COR-L47 (cell line): ENCODE measurements around the gene PSKH1.
"Not testable (repeated sequence)": the region's sequence is repeated elsewhere in the genome, so short reads cannot be mapped to it uniquely, and the experiment has no call there.

ENCODE experiments used
- DNase-seq: peaks from one replicate; lab custom pipeline; 2025; lab: John Stamatoyannopoulos, UW

Gene PSKH1

DNA sequence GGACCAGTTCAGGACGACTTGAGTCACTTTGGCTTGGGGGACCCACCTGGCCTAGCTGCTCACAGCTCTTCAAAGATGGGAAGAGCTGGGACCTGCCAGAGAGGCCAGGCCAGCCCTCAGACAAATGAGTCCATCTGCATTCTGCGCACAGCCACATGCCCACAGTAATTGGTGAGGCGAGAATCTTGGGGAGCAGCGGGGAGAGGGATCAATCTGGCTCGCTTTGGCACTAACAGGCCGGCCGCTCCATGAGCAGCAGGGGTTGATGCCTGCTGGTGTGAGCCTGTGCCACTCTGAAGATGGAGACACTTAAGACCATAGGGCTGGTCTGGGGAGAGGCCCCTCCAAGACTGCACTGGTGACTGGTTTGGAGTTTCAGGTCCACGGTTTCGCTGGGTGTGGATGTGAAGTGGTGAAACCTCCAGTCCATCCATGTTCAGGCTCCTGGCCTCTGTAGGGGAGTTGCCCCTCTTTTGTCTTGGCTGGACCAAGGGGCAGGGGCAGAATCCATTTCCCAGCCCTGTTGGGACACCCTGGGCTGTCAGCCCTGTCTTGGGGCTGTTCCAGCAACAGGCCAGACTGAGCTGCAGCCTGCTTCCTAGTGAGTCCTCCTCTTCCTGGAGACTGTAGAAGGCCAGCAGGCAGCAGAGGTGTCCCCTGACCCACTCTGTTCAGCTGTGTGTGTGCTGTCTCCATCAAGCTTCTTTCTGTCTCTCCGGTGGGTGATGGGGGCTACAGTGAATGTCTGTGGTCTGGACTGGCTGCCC is 31.3 kb downstream of the PSKH1 start:
- no peak for DNase-seq

DNA sequence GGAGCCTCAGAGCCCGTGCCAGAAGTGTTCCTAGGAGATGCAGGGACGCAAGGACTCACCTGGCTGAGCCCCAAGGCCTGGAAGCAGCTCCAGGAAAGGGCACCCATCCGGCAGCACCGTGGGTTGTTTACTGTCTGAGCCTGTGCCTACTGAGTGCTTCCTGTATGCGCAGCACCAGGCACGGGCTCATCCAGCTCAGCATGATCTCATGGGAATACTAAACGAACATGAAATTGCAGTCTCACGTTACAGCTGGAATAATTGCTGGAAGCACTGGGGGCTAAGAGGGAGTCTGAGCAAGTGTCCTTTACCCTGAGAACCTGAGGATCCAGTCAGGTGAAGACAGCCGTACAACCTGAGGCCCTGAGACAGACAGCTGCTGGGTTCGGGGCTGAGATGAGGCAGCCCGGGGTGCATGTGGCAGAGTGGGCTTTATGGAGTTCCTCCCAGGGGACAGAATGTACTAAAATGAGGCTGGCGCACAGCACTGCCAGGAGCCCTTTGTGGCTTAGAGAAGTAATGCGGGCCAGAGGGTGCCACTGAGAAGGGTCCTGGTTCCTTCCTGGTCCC is 33.2 kb downstream of the PSKH1 start:
- peak; percentile 95 for DNase-seq

DNA sequence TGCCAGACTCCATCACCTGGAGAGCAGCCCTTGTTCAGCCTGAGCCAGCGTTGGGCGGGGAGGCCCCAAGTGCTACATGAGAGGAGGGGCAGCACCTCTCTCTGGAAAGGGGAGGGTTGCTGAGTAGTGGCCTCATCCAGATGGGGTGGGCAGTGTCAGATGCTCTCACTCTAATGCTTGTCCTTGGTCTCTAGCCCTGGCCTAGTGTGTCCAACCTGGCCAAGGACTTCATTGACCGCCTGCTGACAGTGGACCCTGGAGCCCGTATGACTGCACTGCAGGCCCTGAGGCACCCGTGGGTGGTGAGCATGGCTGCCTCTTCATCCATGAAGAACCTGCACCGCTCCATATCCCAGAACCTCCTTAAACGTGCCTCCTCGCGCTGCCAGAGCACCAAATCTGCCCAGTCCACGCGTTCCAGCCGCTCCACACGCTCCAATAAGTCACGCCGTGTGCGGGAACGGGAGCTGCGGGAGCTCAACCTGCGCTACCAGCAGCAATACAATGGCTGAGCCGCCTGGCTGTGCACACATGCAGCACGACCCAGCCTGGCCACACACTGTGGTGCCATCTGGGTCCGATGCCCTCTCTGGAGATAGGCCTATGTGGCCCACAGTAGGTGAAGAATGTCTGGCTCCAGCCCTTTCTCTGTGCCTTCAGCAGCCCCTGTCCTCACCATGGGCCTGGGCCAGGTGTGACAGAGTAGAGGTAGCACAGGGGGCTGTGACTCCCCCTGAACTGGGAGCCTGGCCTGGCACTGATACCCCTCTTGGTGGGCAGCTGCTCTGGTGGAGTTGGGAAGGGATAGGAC is 34.3 kb downstream of the PSKH1 start:
- no peak for DNase-seq

DNA sequence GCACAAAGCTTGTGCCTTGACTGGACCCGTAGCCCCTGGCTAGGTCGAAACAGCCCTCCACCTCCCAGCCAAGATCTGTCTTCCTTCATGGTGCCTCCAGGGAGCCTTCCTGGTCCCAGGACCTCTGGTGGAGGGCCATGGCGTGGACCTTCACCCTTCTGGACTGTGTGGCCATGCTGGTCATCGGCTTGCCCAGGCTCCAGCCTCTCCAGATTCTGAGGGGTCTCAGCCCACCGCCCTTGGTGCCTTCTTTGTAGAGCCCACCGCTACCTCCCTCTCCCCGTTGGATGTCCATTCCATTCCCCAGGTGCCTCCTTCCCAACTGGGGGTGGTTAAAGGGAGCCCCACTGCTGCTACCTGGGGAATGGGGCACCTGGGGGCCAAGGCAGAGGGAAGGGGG is 35.1 kb downstream of the PSKH1 start:
- DNase-seq, result no peak

DNA sequence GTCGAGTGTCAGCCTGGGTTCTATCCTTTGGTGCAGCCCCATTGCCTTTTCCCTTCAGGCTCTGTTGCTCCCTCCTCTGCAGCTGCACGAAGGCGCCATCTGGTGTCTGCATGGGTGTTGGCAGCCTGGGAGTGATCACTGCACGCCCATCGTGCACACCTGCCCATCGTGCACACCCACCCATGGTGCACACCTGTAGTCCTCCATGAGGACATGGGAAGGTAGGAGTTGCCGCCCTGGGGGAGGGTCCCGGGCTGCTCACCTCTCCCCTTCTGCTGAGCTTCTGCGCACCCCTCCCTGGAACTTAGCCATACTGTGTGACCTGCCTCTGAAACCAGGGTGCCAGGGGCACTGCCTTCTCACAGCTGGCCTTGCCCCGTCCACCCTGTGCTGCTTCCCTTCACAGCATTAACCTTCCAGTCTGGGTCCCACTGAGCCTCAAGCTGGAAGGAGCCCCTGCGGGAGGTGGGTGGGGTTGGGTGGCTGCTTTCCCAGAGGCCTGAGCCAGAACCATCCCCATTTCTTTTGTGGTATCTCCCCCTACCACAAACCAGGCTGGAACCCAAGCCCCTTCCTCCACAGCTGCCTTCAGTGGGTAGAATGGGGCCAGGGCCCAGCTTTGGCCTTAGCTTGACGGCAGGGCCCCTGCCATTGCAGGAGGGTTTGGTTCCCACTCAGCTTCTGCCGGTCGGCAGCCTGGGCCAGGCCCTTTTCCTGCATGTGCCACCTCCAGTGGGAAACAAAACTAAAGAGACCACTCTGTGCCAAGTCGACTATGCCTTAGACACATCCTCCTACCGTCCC is 35.7 kb downstream of the PSKH1 start:
- peak; percentile 85 for DNase-seq

DNA sequence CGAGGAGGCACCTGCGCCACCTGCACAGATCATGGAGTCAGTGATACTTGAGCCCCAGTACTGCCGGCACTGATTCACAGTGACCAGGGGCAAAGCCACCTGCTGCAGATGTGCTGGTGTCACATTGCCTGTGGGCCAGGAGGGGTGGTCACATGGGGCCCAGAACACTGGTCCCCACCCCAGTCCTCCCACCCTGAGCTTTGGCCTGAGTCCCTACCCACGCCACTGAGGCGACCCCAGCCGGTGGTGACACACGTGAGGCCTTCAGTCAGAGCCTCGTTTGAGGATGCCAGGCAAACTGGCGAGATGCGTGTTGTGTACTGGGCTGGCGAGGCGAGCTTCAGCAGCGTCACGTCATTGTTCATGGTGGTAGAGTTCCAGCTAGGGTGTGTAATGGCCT is 37.1 kb downstream of the PSKH1 start:
- no peak for DNase-seq

DNA sequence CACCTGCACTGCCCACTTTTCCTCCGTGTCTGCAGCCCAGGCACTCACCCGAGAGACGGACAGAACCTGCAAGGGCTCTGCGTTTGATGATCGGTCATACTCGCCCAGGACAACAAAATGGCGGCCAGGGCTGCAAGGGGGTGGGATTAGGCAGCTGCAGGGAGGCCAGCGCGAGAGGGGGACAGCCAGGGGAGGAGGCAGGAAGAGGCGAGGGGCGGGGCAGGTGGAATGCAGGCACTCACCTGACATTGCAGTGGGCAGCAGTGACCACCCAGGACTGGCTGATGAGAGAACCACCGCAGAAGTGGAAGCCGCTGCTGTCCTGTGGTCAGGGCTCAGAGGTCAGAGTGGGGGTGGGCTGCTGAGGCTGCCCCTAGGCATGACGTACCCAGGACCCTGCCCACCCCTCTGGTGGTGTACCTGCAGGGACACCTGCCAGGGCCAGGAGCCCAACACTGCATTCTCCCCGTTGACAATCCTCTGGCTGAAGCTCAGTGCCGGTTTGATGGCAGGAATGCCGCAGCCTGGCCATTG is 37.7 kb downstream of the PSKH1 start:
- no peak for DNase-seq

DNA sequence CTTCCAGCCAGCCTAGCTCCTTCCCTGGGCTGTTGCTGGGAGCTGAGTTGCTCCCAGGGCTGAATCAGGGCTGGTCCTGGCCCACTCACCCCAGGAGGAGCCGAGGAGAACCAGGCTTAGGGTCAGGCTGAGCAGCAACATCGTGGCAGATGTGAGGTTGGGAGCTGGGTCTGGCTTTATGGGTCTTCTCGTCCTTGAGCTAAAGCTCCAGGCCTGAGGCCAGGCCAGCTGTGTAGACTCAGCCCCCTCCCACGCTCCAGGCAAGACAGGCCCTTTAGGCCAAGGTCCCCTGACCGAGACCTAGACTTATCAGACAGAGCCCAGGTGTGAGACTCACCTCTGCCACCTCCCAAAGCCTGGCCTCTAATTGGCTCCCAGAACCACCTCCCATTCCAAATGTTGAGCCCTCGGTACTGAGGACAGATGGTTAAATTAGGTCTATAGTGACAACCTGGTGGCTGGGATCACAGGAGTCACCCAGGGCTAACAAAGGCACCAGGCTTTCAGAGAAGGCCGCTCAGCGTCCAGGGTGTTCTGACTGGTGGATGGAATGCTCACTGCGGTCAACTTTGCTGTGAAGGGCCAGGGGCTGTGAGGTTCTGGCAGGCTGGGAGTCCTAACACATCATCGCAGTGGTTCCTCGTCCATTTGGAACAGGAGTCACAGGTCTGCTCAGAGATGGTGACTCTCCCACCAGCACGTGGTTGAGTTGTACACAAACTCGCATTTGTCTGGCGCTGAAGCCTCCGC is 38.8 kb downstream of the PSKH1 start, which contains the start of gene CTRL:
TSS of gene CTRL (minus strand) at position 151 of the 750 bp plus-strand sequence. CDS start at position 141, 10 bp downstream.
- no peak for DNase-seq

DNA sequence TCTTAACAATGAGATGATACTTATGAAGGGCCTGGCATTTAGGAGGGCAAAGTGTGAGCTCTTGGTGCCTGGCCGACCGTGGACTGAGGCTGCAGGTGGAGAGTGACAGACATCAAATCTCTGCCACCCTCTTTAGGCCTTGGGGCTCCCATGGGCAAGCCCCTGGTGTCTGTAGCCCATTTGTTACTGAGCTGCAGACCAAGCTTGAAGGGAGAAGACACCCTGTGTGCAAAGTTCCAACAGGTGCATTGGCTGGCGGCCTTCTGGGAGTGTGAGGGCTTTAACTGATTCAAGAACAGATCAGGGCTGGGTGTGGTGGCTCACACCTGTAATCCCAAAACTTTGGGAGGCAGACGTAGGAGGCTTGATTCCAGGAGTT is 39.4 kb downstream of the PSKH1 start:
- no peak for DNase-seq

DNA sequence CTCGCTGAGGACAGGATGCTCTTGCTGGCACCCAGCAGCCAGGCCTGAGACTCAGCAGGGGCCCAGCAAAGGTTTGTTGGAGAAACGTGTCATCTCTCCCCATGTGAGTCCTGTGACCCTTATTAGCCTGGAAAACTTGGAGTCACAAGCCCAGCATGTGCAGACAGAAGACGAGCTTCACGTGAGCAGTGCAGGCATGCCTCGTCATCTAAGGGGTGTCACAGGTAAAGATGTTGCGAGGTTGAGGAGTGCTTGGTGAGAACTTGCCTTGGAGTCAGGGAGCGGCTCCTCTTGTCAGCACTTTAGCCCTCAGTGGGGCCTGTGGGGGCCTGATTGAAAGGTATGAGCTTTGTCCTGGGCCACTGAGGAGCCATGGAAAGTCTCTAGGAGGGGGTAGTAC is 40.8 kb downstream of the PSKH1 start:
- no peak for DNase-seq

DNA sequence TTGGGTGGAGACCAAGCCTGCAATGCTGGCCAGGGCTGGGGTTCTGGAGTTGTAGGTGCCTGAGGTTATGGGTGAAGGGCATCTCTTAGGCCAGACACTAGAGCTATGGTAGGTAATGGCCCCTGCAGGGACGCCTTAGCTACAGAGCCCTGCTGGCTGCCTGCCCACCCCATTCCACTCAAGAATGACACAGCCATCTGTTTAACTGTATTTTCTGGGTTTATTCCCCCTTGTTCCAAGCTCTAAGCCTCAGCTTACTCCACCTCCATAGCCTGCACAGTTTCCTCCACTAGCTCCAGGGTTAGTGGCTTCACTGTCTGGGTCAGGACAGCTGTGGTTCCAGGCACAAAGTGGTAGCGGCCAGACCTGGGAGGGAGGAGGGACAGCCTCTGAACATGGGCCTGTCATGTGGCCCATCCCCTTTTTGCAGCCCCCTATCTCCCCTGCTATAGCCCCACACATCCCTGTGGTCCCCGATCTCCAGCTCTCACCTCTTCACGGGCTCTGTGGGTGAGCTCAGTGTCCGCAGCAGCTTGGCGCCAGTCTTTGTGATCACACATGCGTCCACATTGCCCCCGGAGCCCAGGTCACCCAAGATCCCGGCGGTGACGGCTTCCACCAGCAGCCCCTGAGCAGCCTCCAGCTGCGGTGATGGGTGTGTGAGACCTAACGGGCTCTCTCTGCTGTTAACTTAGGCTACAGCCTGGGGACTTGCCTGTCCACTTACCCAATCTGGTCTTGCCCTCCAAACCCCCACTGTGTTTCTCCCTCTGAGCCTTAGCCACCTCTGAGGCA is 41.4 kb downstream of the PSKH1 start:
- DNase-seq, result no peak

DNA sequence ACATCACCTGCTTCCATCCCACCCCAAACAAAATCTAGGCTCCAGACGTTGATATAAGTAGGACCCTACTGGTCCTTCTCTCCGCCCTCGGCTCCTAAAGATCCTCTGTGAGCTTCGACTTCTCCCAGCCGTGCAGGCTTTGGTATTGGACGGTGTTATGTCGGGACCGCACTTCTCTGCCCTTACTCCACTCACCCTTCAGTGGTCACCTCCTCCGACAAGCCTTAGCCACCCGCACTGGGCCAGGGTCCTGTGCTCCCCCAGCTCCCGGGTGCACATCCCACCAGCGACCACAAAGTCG is 42.0 kb downstream of the PSKH1 start:
- DNase-seq, result no peak

DNA sequence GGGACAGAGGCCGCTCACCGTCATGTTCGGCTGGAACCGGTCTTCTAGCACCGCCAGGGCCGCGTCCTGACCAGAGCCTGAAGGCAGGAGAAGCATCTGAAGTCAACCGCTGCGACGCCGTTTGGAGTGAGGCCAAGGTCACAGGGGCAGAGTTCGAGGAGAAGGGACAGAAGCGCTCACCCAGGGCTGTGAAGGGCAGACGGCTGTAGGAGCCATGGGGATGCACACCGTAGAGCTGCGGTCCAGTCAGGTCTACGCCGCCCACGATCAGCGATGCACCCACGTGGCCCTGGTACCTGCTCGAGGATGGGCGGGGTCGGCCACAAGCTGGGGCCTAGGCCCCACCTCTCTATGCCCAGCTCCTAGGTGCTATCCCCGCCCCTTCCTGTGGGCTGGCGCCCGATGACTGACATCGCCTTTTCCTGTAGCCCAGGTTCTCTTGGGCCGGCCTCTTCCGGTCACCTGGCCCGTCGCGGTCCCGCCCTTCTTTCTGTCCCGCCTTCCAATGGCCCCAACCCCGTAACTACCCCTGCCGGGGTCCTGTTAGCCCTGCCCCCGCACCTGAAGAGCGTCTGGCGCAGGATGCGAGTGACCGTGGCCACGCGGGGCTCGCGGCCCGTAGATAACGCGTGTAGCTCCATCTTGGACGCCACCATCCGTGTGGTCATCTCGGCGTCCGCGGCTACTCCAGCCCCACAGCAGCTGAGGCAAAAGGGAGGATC is 42.5 kb downstream of the PSKH1 start:
- DNase-seq, result peak; percentile 99

DNA sequence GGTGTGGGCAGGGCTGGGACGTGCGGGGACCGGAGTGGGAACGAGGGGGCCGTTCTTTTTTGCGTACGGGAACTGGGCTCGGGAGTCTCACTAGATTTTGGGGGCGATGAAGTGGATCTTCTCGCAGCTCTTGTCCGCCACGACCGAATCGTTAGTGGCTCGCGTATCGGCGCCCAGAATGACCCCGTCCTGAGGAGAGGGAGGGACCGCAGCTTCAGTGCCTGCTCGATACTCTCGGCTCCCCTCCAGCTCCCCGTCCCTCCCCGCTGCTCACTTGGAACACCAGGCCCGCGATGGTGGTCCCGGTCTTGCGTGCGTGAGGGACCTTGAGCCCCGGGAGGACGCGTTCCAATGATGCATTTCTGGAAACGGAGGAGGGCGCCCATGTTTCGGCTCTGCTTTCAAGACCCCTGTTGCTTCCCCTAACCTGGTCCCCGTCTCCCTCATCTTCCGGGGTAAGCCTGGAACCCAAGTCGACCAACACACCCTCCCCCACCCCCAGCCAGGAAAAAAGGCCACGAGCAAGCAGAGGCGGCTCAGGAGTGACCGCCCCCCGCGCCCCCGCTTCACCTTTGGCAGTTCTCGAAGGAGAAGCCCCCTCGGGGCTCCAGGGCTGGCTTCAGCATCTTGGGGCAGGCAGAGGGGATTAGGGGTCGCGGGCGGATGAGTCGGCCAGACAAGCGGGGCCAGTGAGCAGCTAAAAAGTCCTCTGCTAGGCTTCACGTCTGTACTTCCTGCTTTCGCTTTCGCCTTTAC is 43.2 kb downstream of the PSKH1 start, which contains the start of gene PSMB10:
TSS of gene PSMB10 (minus strand) at position 727 of the 756 bp plus-strand sequence. CDS start at position 626, 101 bp downstream.
- DNase-seq, result peak; percentile 31

DNA sequence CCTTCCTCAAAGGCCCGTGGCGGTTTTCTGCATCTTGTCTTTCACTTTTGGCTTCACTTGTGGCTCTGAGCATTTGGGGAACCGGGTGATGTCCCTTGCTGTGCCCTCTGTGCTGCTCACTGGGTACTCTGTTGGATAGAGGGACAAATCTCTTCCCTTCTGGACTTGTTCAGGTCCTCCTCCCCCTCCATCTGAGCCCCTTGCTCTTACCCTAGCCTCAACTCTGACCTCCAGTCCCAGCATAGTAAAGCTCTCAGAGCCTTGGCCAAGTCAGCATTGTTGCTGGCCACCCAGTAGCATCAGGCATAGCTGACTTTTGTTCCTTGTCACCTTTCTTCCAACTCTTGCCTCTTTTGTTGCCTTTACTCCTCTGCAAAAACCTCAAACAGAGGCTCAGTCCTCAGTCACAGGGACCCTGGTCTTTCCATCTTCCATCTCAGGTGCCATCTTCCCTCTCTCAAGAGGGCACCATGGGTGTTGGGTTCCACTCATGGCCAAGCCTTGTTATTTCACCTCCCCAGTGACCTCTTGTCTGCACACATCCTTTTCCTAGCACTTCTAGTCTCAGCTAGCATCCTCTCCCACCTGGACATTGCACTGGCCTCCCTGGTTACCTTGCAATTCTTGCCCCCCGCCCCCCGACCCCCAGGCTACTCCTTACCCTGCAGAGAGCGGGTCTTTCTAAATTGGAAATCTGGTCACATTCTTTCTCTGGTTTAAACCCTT is 44.0 kb downstream of the PSKH1 start:
- no peak for DNase-seq

DNA sequence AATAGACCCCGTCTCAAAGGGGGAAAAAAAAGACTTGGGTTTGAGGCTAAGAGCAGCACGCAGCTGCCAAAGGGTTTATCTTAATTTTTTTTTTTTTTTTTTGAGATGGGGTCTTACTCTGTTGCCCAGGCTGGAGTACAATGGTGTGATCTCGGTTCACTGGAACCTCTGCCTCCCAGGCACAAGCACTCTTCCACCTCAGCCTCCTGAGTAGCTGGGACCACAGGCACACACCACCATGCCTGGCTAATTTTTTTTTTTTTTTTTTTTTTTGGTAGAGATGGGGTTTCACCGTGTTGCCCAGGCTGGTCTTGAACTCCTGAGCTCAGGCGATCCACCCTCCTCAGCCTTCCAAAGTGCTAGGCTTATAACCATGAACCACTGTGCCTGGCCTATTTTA is 44.7 kb downstream of the PSKH1 start:
- DNase-seq, result not testable (repeated sequence)

DNA sequence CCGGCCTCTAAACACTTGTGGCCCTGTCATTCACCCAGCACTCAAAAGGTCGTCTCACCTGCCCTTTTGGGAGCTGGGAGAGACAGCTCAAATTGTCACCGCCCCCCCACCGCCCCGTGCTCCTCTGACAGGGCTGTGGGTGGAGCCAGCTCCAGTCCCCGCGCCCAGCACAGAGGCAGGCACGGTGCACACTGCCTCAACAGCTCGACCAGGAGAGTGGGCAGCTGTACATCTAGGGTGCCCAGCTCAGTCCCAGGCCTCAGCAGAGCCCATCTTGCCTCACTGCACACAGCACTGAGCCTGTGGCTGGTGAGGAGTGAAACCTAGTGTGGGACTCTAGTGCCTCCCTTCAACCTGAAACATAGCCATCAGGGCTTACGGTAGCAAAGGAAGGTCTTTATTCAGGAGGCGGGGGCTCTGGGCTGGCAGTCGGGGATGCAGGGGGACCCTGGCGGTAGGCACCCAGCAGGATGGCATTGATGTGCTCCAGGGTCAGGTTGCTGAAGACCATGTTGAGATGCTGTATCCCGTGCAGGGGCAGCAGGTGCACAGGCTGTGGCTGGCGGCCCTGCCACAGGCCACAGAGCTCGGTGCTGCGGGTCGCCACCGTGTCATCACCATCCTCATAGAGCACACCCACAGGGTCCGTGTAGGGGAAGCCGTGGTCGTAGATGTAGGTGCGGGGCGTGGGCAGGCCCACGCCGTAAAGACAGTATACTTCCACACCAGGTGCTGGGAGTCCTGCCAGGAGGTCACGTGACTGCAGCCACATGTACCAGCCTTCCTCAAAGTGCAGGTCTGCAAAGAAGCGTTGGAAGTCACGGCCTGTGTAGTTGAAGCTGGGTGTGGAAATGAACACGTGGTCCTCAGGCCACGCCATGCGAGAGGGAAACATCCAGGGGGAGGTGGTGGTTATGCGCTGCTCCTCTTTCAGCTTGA is 46.7 kb downstream of the PSKH1 start:
- DNase-seq, result no peak
